HG03457 (cell line): ENCODE results near the gene NBPF4.
A peak's percentile ranks its signal among the peaks of the same experiment; 100 is the strongest.
"Not testable (repeated sequence)": the region's sequence is repeated elsewhere in the genome, so short reads cannot be mapped to it uniquely, and the experiment has no call there.

Experiments used
- ATAC-seq: cut with Tn5 transposase; IDR thresholded peaks from one replicate; pipeline ENCODE4 v1.9.1; 2021; ENCODE audit warnings: moderate number of reproducible peaks; ENCODE audit not compliant: unreplicated experiment

Gene NBPF4, protein sequence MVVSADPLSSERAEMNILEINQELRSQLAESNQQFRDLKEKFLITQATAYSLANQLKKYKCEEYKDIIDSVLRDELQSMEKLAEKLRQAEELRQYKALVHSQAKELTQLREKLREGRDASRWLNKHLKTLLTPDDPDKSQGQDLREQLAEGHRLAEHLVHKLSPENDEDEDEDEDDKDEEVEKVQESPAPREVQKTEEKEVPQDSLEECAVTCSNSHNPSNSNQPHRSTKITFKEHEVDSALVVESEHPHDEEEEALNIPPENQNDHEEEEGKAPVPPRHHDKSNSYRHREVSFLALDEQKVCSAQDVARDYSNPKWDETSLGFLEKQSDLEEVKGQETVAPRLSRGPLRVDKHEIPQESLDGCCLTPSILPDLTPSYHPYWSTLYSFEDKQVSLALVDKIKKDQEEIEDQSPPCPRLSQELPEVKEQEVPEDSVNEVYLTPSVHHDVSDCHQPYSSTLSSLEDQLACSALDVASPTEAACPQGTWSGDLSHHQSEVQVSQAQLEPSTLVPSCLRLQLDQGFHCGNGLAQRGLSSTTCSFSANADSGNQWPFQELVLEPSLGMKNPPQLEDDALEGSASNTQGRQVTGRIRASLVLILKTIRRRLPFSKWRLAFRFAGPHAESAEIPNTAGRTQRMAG

DNA sequence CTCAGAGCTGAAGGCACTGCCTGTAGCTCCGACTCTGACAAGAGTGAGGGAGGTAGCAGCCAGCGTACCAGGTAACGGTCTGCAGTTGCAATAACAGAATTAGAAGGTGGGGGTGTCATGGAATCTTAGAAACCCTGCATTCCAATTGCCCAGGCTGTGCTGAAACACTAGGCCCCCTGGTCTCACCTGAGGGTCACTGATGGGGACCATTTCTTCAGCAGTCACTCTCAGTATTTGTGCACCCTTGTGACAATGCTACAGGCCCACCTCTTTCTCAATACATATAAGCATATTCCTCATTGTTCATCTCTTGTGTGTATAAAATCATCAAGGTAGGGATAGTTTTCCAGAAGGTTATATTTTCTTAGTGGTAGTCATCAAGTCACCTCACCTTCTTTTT lies at the start of gene NBPF4:
TSS of gene NBPF4 (minus strand) at position 101 of the 400 bp plus-strand sequence. CDS start 315 bp downstream, outside the sequence.
- ATAC-seq, result not testable (repeated sequence)

DNA sequence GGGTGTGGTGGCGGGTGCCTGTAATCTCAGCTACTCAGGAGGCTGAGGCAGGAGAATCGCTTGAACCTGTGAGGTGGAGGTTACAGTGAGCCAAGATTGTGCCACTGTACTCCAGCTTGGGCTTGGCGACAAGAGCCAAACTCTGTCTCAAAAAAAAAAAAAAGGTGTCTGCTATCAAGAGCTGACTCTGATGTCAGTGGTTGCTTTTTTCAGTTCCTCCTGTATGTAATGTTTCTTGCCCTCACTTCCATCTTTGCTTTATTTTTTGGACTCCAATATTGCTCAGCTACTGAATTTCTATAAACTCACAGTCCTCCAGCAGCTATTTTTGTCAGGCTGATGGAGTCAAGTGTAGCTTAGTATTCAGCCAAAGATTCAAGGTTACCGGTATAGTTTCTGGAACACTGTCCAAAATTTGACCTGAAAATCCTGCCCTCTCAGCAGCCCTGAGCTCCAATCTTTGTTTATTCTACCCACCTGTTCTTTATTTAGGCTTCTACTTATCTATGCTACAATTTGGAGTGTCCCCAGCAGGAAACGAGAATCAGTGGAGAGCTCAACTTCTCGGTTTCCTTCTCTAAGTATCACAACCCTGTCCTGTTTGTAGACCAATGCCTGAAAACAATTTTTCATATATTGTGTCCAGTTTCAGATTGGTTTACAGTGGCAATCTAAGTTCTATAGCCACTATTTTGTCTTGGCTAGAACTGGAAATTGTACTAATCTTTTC lies 38.8 kb upstream of the NBPF4 start:
- ATAC-seq, result not testable (repeated sequence)

DNA sequence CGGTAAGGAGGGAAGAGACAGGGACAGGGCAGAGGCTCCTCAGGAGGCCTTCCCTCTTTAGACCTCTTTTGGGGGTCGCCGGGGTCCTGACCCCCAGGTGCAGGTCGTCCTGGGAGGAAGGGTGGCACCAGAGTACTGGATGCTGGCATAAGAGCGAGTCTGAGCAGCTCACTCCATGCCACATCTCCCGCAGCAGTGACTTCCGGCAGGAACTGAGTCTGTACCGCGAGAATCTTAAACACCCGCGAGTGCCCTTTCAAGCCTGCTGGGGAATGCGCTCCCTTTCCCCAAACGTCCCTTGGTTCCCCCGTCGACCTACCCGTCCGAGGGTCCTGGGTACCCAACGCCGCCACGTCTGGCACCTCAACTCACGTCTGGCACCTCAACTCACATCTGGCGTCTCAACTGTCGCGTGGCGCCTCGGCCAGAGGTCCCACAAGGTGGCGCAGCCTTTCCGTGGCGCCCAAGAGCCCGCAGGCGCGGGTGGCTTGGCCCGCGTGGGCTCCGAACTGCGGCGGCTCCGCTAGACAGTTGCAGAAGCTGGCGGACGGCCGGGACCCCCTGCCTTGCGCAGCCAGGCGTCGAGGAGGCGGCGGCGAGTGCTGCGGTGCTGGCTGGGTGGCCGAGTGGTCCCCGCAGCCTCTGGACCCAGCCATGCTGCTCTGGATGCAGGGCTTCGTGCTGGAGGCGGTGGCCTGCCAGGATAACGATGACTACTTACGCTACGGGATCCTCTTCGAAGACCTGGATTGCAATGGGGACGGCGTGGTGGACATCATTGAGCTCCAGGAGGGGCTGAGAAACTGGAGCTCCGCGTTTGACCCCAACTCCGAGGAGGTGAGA lies 28.8 kb upstream of the NBPF4 start:
- not testable (repeated sequence) for ATAC-seq

DNA sequence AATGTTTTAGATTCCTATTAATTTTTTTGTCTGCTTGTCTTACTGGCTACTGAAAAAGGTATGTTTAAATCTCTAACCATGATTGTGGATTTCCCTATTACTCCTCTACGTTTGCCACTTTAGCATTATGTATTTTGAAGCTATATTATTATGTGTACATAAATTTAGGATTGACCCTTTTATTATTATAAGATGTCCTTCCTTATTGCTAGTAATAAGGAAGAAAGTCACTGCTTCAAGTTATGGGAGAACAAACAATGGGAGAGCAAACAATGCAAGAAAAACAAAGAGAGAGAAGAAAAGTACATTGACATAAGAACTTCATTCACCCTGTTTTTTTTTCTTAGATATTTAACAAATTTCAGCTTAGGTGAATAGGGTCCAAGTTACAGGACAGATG lies 23.2 kb upstream of the NBPF4 start:
- ATAC-seq, result not testable (repeated sequence)

DNA sequence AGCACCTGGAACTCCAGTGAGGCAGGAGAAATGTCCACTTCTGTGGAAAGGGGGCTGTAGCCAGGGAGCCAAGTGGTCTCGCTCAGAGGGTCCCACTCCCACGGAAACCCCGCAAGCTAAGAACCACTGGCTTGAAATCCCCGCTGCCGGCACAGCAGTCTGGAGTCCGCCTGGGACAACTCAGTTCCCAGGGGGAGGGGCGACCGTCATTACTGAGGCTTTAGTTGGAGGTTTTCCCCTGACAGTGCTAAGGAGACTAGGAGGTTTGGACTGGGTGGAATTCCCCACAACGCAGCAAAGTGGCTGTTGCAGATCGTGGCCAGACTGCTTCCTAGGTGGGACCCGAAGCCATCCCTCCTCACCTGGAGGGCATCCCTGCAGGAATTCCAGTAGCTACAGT lies 18.1 kb upstream of the NBPF4 start:
- not testable (repeated sequence) for ATAC-seq

DNA sequence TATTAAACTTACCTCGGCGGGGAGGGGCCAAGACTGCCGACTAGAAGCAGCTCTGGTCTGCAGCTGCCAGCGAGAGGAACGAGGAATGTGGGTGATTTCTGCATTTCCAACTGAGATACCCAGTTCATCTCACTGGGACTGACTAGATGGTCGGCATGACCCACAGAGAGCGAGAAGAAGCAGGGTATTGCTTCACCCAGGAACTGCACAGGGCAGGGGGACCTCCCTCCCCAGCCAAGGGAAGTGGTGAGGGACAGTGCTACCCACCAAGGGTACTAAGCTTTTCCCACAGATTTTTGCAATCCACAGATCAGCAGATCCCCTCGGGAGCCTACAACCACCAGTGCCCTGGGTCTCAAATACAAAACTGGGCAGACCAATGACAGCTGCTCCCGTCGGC lies 17.6 kb upstream of the NBPF4 start:
- not testable (repeated sequence) for ATAC-seq

DNA sequence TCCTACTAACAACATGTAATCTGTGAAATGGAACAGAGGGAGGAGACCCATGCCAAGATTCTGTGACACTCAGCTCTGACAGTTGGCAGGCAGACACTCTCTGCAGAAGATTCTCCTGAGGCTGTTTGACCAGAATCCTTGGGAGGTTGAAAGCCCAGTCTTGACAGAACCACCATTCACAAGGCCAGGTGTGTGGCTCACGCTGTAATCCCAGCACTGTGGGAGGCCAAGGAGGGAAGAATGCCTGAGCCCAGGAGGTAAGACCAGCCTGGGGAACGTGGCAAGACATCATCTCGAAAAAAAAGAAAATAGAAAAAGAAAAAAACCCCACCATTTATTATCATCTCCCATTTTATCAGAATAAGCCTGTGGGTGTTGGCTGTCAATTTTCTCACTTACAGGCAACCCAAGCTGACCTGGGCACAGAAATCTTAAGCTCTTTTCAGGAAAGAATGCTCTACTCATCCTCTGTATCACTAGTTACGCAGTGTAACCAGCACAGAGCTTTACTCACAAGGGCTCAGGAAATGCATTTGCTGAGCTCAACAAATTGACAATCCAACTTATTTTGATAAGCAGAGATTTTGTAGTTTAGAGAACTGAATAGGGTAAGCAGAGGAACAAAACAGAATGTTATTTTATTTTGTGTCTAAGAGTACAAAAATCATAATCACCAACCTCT lies 16.8 kb upstream of the NBPF4 start:
- not testable (repeated sequence) for ATAC-seq

DNA sequence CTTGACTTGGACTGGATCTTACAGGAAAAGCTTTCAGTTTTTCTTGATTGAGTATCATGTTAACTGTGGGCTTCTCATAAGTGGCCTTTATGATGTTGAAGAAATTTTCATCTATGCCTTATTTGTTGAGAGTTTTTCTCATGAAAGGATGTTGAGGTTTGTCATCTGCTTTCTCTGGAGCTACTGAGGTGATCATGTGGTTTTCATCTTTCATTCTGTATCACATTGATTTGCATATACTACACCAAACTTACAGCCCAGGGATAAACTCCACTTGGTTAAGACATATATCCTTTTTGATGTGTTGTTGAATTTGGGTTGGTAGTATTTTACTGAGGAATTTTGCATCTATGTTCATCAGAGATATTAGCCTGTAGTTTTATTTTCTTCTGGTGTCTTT lies 11.6 kb upstream of the NBPF4 start:
- ATAC-seq, result peak; percentile 67

DNA sequence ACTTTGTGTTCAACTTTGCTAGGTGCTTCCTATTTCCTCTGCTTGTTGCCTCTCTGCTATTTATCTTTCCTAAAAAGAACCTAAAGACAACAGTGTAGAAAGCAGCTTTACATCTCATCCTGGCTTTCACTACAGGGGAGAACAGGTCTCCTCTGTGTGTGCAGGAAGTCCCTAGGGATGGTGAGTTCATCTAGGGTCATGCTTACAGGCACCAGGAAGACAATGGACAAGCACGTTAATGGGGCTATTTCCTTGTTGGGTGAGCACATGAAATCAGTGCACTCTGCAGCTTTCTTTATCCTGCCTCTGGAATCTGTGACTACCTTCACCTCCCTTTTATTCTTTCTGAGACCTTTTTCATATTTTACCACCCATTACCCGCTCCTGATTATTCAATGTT lies 4.5 kb downstream of the NBPF4 start:
- ATAC-seq, result not testable (repeated sequence)

DNA sequence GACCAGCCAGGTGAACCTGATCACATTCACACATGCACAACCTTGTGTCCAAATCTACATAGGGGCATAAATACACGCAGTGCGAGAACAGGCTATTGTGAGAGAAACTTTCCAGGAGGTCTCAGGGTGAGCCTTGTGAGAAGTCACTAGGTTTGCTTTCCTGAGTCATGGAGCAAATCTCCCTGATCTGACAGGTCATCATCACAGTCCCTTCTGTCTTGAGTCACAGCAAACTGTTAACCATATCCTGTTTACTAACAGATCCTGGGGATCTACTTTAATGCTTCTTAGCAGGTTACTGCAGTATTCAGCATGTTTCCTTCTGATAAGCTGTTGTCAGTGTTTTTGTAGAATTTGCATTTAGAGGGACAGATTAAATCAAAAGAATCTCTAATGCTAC lies 8.6 kb downstream of the NBPF4 start:
- ATAC-seq, result not testable (repeated sequence)

DNA sequence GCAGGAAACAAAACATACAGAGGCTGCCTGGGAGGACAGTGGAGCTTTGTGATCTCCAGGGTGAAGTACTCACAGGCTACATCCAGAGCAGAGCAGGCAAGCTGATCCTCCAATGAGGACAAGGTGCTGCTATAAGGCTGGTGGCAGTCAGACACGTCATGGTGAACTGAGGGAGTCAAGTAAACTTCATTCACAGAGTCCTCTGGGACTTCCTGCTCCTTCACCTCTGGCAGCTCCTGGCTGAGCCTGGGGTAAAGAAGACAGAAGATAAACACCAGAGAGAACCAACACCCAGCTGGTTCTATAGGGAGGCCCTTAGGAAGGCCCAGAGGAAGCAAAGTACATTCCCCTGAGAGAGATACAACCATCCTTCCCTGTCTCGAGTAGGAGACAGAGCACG lies 11.7 kb downstream of the NBPF4 start:
- not testable (repeated sequence) for ATAC-seq

DNA sequence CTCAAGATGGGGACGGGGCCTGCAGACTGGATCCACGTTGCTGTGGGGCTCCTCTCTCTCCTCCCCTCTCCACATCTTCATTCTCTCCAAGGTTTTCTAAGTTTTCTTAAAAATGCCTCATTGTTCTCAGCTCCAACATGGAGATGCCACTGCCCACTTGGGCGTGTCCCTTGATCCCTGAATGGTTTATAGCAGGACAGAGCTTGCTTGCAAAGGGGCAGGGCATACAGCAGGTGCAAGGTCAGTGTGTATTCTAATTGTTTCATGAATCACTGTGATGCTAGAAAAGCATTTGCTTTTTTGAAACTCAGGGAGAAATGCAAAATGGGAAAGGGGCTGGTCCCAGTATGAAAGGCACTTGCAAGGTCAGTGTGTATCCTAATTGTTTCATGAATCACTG lies 13.9 kb downstream of the NBPF4 start:
- ATAC-seq, result not testable (repeated sequence)

DNA sequence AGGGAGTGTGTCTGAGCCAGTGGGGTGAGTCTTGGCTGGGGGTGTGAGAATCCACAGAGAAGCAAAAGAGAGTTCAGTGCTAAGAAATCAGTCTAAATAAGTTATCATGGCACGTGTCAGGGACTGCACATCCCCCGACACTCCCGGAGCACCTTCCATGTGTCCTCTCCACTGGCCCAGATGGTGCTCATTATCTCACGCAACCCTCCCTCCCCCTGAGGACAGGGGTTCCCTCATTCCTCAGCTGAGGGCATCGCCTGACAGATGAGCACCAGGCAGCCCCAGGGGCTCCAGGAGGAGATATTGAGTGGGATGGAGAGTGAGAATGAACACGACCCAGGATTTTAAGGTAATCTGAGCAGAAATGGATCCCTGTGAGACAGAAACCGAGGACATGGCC lies 16.1 kb downstream of the NBPF4 start:
- ATAC-seq, result not testable (repeated sequence)

DNA sequence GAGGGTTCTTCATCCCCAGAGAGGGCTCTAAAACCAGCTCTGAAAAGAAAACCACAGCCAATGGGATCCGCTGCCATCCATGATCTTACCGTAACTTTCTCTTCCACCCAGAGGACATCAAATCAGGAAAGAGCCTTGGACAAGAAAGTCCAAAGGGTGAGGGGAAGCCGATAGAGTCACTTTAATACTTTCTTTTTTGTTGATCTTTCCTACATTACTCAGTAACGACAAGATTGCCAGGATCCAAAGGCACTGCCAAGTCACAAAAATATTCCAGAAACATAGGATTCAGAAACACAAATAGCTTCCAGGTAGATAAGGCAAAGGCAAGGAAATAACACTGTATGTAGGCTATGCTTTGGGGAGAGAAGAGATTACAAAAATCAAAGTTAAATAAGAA lies 17.0 kb downstream of the NBPF4 start:
- ATAC-seq, result not testable (repeated sequence)

DNA sequence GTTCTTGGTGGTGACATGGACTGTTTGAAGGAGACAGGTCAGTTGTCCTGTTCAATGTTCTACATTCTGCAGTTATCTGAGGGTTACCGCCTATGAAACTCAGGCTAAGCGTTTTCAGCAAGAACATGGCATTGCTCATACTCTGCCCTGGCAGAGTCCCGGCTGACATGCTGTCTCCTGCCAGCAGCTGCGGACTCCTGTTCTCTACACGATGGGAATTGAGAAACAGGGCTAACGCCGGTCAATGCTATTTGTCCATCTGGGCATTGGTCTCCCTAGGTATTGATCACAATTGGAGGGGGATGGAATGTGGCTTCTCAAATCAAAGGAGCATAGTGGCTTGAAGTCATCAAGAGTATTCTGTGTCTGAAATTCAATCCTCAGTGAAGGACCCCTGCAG lies 20.6 kb downstream of the NBPF4 start:
- not testable (repeated sequence) for ATAC-seq

DNA sequence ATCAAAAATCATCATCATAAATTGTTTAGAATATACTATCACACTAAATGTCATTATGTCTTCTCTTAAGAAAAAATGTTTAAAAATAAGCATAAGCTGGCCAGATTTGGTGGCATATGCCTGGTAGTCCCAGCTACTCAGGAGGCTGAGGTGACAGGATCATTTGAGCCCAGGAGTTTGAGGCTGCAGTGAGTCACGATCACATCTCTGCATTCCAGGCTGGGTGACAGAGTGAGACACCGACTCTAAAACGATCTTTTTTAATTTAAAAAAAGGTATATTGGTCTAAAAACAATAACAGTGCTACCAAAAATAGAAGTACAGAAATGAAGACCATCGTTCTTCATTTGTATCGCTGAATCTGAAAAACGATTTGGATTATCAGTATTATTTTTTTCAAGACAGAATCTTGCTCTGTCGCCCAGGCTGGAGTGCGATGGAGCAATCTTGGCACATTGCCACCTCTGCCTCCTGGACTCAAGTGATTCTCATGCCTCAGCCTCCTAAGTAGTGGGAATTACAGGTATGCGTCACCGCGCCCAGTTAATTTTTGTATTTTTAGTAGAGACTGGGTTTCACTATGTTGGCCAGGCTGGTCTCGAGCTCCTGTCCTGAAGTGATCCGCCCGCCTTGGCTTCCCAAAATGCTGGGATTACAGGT lies 26.2 kb downstream of the NBPF4 start:
- not testable (repeated sequence) for ATAC-seq

DNA sequence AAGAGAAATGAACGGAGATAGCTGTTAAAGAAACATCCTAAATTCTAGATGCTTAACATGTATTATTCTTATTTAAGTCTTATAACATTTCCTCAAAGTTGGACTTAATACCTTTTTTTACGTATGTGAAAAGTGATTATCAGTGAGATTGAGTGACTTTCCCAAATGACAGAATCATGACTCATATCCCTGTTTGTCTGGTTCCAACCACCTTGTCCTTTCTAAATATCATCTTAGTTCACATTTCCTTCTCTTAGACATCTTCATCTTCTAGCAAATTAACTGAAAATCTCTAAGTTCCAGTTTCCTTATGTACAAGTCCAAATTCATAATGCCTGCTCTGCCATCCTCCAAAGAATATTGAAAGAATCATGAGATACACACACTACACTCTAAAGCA lies 26.9 kb downstream of the NBPF4 start:
- not testable (repeated sequence) for ATAC-seq

DNA sequence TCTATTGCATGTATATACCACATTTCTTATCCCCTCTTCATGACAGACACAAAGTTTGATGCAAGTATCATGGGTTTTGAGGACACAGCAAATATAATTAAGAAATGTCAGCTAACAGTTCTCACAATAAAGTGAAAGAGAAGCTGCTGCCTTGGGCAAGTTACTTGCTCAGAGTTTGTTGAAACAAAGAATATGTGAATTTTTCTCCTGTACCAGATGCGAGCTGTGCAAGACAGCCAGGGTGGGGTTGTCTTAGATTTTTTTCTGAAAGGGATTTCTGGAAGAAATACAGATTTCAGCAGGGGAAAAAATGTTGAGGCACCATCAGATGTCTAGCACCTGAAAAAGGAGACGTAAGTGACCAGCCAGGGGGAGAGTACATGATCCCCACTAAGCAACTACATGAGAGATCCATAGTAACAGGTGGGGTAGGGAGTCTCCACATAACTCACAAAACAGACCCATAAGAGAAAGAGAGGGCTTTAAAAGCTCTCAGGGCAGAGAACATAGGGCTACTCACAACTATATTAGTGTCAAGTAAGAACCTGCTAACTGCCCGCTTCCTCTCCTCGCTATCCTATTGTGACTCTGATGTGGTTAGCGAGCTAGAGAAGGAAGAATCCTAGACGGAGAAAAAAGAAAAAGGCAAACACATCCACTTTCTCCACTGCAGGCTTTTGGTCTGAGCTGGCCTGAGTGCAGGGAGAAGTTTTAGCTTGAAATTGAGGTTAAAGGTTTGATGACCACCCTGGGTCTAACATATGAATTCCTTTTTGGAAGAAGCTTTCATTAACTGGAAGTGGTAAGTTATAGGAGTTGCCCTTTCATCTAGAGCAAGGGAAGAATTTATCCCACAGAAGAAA lies 27.6 kb downstream of the NBPF4 start:
- not testable (repeated sequence) for ATAC-seq
